Caco-2 (cell line): ENCODE data around the gene ZNF205. TPM values are rescaled to one million over a fixed set of nuclear protein-coding genes. Genes with fewer than 3 reads are reported as not detected.

ENCODE experiments used
- total RNA-seq: library from RNA; stranded (reverse); gene quantifications from 2 replicates; pipeline ENCODE4 v1.2.3, GENCODE V29; 2022

The ZNF205 gene
- total RNA-seq, 1 experiment from 2014 or later = 13.5 TPM

Other genes with a start within 250 kb of the ZNF205 start
- 26.0 and 28.7 TPM in 2 replicates for gene FLYWCH2, start 229.4 kb upstream of the ZNF205 start, total RNA-seq
- 23.3 and 27.9 TPM in 2 replicates for gene FLYWCH1, start 200.7 kb upstream of the ZNF205 start, total RNA-seq
- gene KREMEN2, start 148.3 kb upstream of the ZNF205 start, total RNA-seq = 1.9 and 2.2 TPM in 2 replicates
- 12.0 and 13.4 TPM in 2 replicates for gene PAQR4, start 143.2 kb upstream of the ZNF205 start, total RNA-seq
- gene PKMYT1, start 132.1 kb upstream of the ZNF205 start, total RNA-seq = 63.3 and 73.7 TPM in 2 replicates
- gene CLDN9, start 99.7 kb upstream of the ZNF205 start, total RNA-seq = 0.79 and 0.91 TPM in 2 replicates
- 9.0 and 12.9 TPM in 2 replicates for gene CLDN6, start 94.4 kb upstream of the ZNF205 start, total RNA-seq
- gene TNFRSF12A, start 92.2 kb upstream of the ZNF205 start, total RNA-seq = 62.5 and 66.4 TPM in 2 replicates
- gene HCFC1R1, start 88.6 kb upstream of the ZNF205 start, total RNA-seq = 40.8 and 44.9 TPM in 2 replicates
- gene THOC6, start 88.6 kb upstream of the ZNF205 start, total RNA-seq = 46.0 and 48.0 TPM in 2 replicates
- 10.6 and 11.1 TPM in 2 replicates for gene BICDL2, start 75.6 kb upstream of the ZNF205 start, total RNA-seq
- gene MMP25, start 66.0 kb upstream of the ZNF205 start, total RNA-seq = 0.11 and 0.14 TPM in 2 replicates
- 149 and 165 TPM in 2 replicates for gene IL32, start 46.9 kb upstream of the ZNF205 start, total RNA-seq
- gene ZSCAN10, start 13.3 kb upstream of the ZNF205 start, total RNA-seq = not detected in 2 replicates
- gene ZNF213, start 22.4 kb downstream of the ZNF205 start, total RNA-seq = 5.3 and 5.5 TPM in 2 replicates
- gene OR1F1, start 75.6 kb downstream of the ZNF205 start, total RNA-seq = not detected in 2 replicates
- 11.3 and 12.1 TPM in 2 replicates for gene ZNF200, start 122.6 kb downstream of the ZNF205 start, total RNA-seq
- not detected in 2 replicates for gene MEFV, start 144.0 kb downstream of the ZNF205 start, total RNA-seq
- 37.0 and 37.4 TPM in 2 replicates for gene ZNF263, start 170.9 kb downstream of the ZNF205 start, total RNA-seq
- gene TIGD7, start 192.8 kb downstream of the ZNF205 start, total RNA-seq = 3.7 and 5.2 TPM in 2 replicates
- gene ZNF75A, start 192.9 kb downstream of the ZNF205 start, total RNA-seq = 28.4 and 29.1 TPM in 2 replicates
- not detected in 2 replicates for gene OR2C1, start 243.3 kb downstream of the ZNF205 start, total RNA-seq